ENCODE data around the gene SNAPC1.

The SNAPC1 gene

DNA sequence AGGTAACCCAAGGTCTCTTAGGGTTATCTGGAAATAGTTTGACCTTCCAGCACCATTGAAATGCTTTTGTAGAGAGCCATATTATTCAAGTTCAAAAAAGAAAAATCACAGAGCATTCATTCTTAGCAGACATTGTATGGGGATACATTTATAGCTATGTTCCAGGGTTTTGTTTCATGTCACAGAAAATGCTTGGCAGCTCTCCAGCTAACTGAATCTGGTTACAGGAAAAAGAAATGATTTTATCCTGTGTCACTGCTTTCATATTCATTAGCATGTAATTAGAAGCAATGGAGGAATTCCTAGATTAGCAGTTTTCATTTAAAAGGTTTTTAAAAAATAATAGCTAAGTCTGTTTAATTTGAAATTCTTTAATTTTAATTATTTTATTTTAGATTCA is 78.9 kb downstream of the SNAPC1 start:
- no peak for DNase-seq (ENCODE audit: low read depth)
- no peak overlapping the region for H3K4me3 ChIP-seq (ENCODE audit: low read length)
- TF ChIP-seq CTCF (IDR thresholded peaks at IDR 0.05; ENCODE audit: insufficient read depth, low read depth, low read length, missing control alignments): no peak
